ENCODE measurements around the gene SPAAR.

SPAAR gene

DNA sequence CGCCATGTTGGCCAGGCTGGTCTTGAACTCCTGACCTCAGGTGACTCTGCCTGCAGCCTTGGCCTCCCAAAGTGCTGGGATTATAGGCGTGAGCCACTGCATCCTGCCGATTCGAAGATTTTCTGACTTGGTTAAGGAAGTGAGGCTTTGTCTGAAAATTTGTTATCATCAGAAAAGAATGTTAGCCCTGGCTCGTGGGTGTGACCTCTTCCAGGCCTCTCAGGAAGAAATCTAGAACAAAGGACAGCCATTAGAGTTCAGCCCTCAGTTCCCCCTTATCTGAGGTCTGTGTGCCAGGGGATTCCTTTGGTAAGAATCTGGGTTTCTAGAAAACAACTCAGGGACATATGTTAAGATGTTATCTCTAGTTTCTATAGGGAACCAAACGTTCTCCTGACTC lies 42.4 kb downstream of the SPAAR start:
- DNase-seq (ENCODE audit: low spot score), result no peak

DNA sequence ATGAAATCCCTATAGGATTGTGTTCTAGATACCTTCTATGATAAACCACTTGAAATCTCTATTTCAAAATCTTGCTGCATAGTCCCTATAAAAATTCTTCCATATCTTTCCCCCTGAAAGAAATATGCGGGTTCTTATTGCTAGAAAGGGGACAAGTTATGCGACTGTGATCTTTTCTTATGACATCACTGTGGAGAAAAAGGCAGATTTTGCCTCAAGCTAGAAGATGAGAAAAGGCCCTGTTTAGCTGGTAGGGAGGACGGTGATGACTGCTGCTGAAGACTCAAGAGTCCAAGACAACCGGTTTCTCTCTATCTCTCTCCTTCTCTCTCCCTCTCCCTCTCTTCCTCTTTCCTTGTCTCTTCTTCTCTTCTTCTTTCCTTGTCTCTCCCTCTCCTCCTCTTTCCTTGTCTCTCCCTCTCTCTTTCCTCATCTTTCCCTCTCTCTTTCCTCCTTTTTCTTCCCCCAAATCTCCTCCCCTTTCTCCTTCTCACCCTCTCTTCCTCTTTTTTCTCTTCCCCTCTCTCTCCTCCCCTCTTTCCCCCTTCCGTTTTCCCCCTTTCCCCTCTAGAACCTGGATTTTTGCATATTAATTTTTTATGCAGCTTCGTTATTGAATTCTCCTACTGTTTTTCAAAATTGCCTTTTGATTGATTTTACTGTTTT lies 43.4 kb downstream of the SPAAR start:
- DNase-seq (ENCODE audit: low spot score), result no peak

DNA sequence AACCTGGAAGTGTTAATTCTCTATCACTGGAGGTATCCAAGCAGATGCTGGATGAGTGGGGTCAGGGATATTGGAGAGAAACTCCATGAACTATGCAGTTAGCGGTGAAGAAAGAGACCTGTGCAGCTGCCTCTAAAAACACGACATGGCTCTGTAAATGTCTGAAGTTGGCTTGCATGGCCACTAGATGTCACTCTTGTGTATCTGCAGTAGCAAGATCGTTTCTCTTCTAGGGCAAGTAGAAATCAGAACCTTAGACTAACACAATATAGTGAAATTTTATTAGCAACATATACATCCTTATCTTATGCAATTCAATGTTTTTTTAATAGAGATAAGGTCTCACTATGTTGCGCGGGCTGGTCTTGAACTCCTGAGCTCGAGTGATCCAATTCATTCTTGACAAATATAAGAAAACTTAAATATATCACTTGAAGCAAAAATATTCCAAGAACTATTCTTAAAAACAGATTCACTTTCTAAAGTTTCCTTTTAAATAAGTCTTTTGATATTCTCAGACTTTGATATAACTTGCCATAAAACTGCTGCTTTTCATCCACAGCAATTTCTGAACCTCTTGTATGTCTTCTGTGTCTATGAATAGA lies 45.8 kb downstream of the SPAAR start:
- DNase-seq (ENCODE audit: low spot score), result peak; percentile 70

DNA sequence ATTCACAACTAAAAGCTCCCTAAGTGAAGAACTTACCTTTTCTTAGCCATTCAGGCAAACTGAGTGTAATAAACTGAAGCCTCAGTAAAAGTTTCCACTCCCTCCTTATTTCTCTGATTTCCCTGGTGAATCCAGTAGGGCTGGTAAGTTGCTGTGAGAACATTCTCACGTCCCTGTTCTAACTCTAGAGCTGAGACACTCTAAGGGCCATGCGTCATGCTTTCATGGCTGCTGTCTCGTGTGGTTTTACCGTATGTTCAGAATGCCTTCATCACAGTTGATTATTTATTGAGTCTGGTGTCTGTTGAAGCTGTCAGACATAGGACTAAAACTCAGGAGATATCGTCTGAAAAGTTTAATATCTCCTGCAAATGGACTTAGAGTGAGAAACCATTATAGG lies 47.4 kb downstream of the SPAAR start:
- no peak for DNase-seq (ENCODE audit: low spot score)

GRCh38 chr9:35958104-35958837 lies 49.0 kb downstream of the SPAAR start, which contains the start of gene OR2S2:
Gene OR2S2 (minus strand): TSS chr9:35958154. CDS start chr9:35958098, 56 bp downstream.
- no peak for DNase-seq (ENCODE audit: low spot score)

GRCh38 chr9:35960039-35960655 lies 50.9 kb downstream of the SPAAR start:
- DNase-seq (ENCODE audit: low spot score), result no peak
